Panc1 (cell line): Measurements from ENCODE around the gene P2RX1. TPM values are rescaled to one million over a fixed set of nuclear protein-coding genes. Genes with fewer than 3 reads are reported as not detected.

ENCODE experiments used
- ATAC-seq: fragments of 200-7000 bp; cut with Tn5 transposase; 2 replicates; pipeline ENCODE4 v1.9.1; 2020; ENCODE audit warnings: mild to moderate bottlenecking, moderate library complexity
- BruUV-seq: library from RNA; stranded (reverse); fragments of 400-500 nt; replicated peaks from 2 replicates; lab custom pipeline; 2021; lab: Mats Ljungman, UMichigan
- CTCF ChIA-PET: fragments of 300-600 bp; sonication (Branson Sonifier 250); formaldehyde crosslinking; loops from one replicate; lab custom pipeline; 2022; ENCODE audit warnings: antibody characterized with exemption; lab: Charles Lee
- POLR2A ChIA-PET: fragments of 300-600 bp; sonication (Branson Sonifier 250); formaldehyde crosslinking; loops from one replicate; lab custom pipeline; 2022; ENCODE audit warnings: antibody characterized with exemption; lab: Charles Lee
- DNase-seq: peaks from one replicate; pipeline ENCODE4 v3.0.0-alpha.2; 2010; ENCODE audit warnings: low read depth, low spot score
- H3K27ac ChIP-seq: 2 replicates; pipeline ENCODE4 v1.5.1; 2011; ENCODE audit warnings: mild to moderate bottlenecking, low read length, inconsistent platforms
- H3K27me3 ChIP-seq: fragments of 200-500 bp; sonication (Bioruptor generic); 2 replicates; pipeline ENCODE4 v1.6.0; 2014; ENCODE audit warnings: low read length, inconsistent platforms; ENCODE audit not compliant: control insufficient read depth, insufficient read depth
- H3K36me3 ChIP-seq: fragments of 200-500 bp; sonication (Bioruptor generic); 2 replicates; pipeline ENCODE4 v1.5.1; 2014; ENCODE audit warnings: inconsistent platforms, mild to moderate bottlenecking, low read length, moderate library complexity; ENCODE audit not compliant: control insufficient read depth, insufficient read depth
- H3K4me1 ChIP-seq: 2 replicates; pipeline ENCODE4 v1.5.1; 2011; ENCODE audit warnings: inconsistent platforms, mild to moderate bottlenecking, low read length, moderate library complexity; ENCODE audit not compliant: control insufficient read depth, insufficient read depth
- H3K4me3 ChIP-seq, 2 experiments: 2 replicates each; pipeline ENCODE4 v1.5.1; 2011 to 2012; ENCODE audit warnings: low read depth in 2 of 2, low read length in 2 of 2, mild to moderate bottlenecking in 2 of 2, inconsistent platforms in 1 of 2, moderate library complexity in 1 of 2
- H3K9me3 ChIP-seq: fragments of 200-500 bp; sonication (Bioruptor generic); 2 replicates; pipeline ENCODE4 v1.5.1; 2014; ENCODE audit warnings: low read depth, mild to moderate bottlenecking, inconsistent platforms, low read length, moderate library complexity; ENCODE audit not compliant: control insufficient read depth, insufficient read depth
- POLR2AphosphoS5 ChIP-seq: IDR thresholded peaks from 2 replicates; pipeline ENCODE4 v1.6.1; 2012; ENCODE audit warnings: mild to moderate bottlenecking, low read depth, low read length, moderate library complexity
- REST ChIP-seq, 2 experiments: IDR thresholded peaks; 2 replicates each; pipeline ENCODE4 v1.6.1; 2011 to 2012; ENCODE audit warnings: low read depth in 2 of 2, control low read depth in 1 of 2, low read length in 1 of 2, mild to moderate bottlenecking in 1 of 2, moderate library complexity in 1 of 2; ENCODE audit not compliant: insufficient read depth in 1 of 2
- SIN3A ChIP-seq: IDR thresholded peaks from 2 replicates; pipeline ENCODE4 v1.6.1; 2012; ENCODE audit warnings: low read depth, mild to moderate bottlenecking, low read length, moderate library complexity, borderline replicate concordance; ENCODE audit not compliant: insufficient read depth
- TCF7L2 ChIP-seq: IDR thresholded peaks from 2 replicates; pipeline ENCODE4 v1.6.1; 2011; ENCODE audit warnings: mild to moderate bottlenecking, low read depth, low read length, inconsistent platforms
- in situ Hi-C: cut with HindIII; loops from 2 replicates; pipeline ENCODE4 v1.10.0; 2016; ENCODE audit warnings: low sequenced_read_pairs, low pct_unique_long_range_greater_than_20kb
- intact Hi-C: fragments of 100-400 bp; cut with micrococcal nuclease; formaldehyde crosslinking; loops from one replicate; pipeline ENCODE4 v1.10.0; 2022; ENCODE audit not compliant: unreplicated experiment
- total RNA-seq: library from RNA; stranded (reverse); gene quantifications from one replicate; pipeline ENCODE4 v1.2.1, GENCODE V29; 2021; ENCODE audit not compliant: unreplicated experiment
- TF ChIP-seq, protein P1 (sequence below): fragments of 450-650 bp; IDR thresholded peaks from 2 replicates; pipeline ENCODE4 v1.5.1; 2017; ENCODE audit warnings: mild to moderate bottlenecking

The P2RX1 gene
- total RNA-seq, 1 experiment from 2014 or later: not detected

GRCh38 chr17:3951420-3951819 is 35.2 kb upstream of the P2RX1 start:
- intact Hi-C loops (no loop called here), in situ Hi-C loops (no loop called here)
- TF ChIP-seq TCF7L2: no peak
- TF ChIP-seq, protein P1, sequence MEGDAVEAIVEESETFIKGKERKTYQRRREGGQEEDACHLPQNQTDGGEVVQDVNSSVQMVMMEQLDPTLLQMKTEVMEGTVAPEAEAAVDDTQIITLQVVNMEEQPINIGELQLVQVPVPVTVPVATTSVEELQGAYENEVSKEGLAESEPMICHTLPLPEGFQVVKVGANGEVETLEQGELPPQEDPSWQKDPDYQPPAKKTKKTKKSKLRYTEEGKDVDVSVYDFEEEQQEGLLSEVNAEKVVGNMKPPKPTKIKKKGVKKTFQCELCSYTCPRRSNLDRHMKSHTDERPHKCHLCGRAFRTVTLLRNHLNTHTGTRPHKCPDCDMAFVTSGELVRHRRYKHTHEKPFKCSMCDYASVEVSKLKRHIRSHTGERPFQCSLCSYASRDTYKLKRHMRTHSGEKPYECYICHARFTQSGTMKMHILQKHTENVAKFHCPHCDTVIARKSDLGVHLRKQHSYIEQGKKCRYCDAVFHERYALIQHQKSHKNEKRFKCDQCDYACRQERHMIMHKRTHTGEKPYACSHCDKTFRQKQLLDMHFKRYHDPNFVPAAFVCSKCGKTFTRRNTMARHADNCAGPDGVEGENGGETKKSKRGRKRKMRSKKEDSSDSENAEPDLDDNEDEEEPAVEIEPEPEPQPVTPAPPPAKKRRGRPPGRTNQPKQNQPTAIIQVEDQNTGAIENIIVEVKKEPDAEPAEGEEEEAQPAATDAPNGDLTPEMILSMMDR: no peak
- TF ChIP-seq REST (IDR thresholded peaks at IDR 0.05; ENCODE audit: insufficient read depth in 1 of 2, low read depth in 2 of 2, low read length in 1 of 2): no peak
- no peak for TF ChIP-seq POLR2AphosphoS5
- TF ChIP-seq SIN3A: no peak
- ChIA-PET CTCF (no interaction called here), POLR2A (no interaction called here)
- H3K9me3 ChIP-seq: no peaks in the 10 kb centered on the region
- BruUV-seq: no TSS peak
- ATAC-seq (no peak), DNase-seq (no peak)
- H3K4me3 ChIP-seq: no peak overlapping the region
- H3K27ac ChIP-seq: no peak overlapping the region
- no peaks in the 10 kb centered on the region for H3K36me3 ChIP-seq
- H3K4me1 ChIP-seq: no peaks in the 10 kb centered on the region
- no peaks in the 10 kb centered on the region for H3K27me3 ChIP-seq

GRCh38 chr17:3951003-3951402 is 34.7 kb upstream of the P2RX1 start:
- no peak overlapping the region for H3K4me3 ChIP-seq
- no peak overlapping the region for H3K27ac ChIP-seq
- POLR2A ChIA-PET: no interaction called here
- H3K9me3 ChIP-seq: no peaks in the 10 kb centered on the region
- in situ Hi-C loops (no loop called here), intact Hi-C loops (no loop called here)
- TF ChIP-seq TCF7L2 (no peak), REST (IDR thresholded peaks at IDR 0.05; ENCODE audit: insufficient read depth in 1 of 2, low read depth in 2 of 2, low read length in 1 of 2) (no peak)
- TF ChIP-seq, protein P1: no peak
- no peaks in the 10 kb centered on the region for H3K27me3 ChIP-seq
- no peaks in the 10 kb centered on the region for H3K36me3 ChIP-seq
- CTCF ChIA-PET: no interaction called here
- no TSS peak for BruUV-seq
- no peak for ATAC-seq
- H3K4me1 ChIP-seq: no peaks in the 10 kb centered on the region
- no peak for DNase-seq
